OCI-LY7 (cell line): ENCODE results near the gene BBS4.

Experiments
- EZH2phosphoT487 ChIP-seq: fragments of 200-600 bp; sonication (generic); IDR thresholded peaks from 2 replicates; pipeline ENCODE4 v1.6.1; 2018; ENCODE audit warnings: low read depth, borderline replicate concordance, mild to moderate bottlenecking, mixed run types, antibody characterized with exemption, low read length, moderate library complexity, mixed read lengths
- TF ChIP-seq, protein P1 (sequence below): fragments of 200-600 bp; sonication (generic); conservative IDR thresholded peaks from 2 replicates; pipeline ENCODE4 v1.5.1; 2014; ENCODE audit warnings: mild to moderate bottlenecking, antibody characterized with exemption, low read length, moderate library complexity, mixed read lengths

DNA sequence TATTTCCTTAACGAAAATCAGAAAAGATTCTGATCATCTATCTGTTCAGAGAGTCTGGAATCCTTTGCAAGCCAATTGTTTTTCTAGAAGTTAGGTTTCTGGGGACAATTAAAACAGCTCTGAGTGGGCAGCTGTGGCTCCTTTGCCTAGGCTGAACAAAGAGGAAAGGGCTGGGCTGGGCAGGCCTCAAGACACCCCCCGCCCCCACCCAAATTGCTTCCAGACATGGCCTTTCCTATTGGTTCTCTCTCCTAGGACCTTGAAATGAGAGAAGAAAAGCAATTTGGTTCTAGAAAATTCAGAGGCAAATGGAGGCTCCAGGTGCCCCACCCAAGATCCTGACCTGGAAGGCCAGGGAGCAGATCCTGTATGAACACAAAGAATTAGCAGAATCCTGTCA lies 99.8 kb downstream of the BBS4 start:
- TF ChIP-seq, protein P1, sequence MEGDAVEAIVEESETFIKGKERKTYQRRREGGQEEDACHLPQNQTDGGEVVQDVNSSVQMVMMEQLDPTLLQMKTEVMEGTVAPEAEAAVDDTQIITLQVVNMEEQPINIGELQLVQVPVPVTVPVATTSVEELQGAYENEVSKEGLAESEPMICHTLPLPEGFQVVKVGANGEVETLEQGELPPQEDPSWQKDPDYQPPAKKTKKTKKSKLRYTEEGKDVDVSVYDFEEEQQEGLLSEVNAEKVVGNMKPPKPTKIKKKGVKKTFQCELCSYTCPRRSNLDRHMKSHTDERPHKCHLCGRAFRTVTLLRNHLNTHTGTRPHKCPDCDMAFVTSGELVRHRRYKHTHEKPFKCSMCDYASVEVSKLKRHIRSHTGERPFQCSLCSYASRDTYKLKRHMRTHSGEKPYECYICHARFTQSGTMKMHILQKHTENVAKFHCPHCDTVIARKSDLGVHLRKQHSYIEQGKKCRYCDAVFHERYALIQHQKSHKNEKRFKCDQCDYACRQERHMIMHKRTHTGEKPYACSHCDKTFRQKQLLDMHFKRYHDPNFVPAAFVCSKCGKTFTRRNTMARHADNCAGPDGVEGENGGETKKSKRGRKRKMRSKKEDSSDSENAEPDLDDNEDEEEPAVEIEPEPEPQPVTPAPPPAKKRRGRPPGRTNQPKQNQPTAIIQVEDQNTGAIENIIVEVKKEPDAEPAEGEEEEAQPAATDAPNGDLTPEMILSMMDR = no peak
- no peak for TF ChIP-seq EZH2phosphoT487
